Stimulated activated CD8-positive, alpha-beta memory T cell treated with anti-CD3 and anti-CD28 coated beads, Interleukin-12 subunit alpha, Interleukin-12 subunit beta, amount 100 ng/mL, for 24 hours (primary cell): Measurements from ENCODE around the gene BRD9.
"Not testable (repeated sequence)": the region's sequence is repeated elsewhere in the genome, so short reads cannot be mapped to it uniquely, and the experiment has no call there.

Experiments
- DNase-seq: peaks from one replicate; pipeline ENCODE4 v3.0.0-alpha.2; 2020; ENCODE audit errors: extremely low read depth

BRD9 gene

GRCh38 chr5:922436-923280 is 30.1 kb upstream of the BRD9 start:
- no peak for DNase-seq

DNA sequence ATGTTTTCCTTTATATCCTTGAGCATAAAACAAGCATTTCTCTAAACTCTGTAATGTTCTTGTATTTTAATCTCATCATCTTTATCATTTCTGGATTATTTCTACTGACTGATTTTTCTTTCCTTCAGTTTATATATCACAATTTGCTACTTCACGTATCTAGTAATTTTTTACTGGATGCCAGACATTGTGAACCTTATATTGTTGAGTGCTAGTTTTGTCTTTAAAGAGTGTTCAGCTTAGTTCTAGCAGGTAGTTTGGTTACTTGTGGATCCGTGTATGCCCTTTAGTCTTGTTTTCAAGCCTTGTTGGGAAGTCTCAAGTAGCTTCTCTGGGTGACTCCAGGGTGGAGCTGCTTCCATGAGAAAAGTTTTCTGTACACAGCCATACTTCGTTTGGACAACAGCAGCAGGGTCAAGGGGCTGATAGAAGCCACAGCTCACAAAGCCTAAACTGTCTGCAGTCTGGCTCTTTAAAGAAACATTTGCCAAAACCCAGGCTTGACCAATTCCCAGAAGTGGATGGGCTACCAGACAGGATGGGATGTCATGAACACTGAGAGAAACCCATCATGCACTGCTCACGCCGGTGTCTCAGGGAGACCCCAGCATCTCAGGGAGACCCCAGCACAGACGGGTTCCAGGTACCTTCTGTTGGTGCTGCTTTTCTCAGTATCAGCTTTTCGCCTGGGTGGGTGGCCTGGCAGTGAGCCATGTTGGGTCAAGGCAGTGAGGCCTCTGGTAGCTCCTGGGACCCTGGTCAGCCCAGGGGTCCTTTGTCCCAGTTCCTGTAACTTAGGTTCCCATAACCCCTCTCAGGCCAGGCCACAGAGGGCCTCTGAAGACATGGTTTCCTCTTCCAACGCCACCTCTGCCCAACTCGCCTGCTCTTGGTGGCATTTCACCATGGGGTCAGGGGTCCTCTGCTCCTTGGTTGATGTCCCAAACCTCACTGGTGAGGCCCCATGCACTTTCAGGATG is 29.1 kb upstream of the BRD9 start:
- DNase-seq = no peak

- no peak for DNase-seq
Measured at GRCh38 chr5:920321-920720, 27.7 kb upstream of the BRD9 start.

DNA sequence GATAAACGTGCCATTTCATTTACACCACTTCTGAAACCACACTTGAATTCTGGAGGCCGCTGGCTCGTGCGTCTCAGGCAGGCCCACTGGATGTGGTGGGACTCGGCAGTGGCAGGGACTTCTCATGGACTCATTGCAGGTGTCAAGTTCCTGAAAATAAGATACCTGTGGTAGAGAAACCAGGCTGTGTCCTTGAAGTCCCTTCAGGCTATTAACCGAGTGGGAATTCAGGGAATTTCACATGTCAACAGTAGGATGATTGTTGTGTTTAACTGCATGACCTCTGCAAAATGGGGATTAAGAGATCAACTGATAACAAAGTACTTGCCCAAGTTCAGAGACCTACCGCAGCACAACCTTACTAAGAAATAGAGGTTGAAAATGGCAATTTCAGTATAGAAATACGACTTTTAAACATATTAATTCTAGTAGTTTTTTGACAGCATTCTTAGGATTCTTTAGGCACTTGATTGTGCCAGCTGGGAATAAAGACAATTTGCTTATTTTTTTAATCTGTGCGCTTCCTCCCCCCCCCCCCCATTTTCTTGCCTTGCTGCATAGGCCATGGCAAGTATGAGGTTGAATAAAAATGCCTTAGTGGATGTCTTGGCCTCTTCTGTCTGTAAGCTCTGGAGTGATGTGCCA is 26.9 kb upstream of the BRD9 start:
- no peak for DNase-seq

DNA sequence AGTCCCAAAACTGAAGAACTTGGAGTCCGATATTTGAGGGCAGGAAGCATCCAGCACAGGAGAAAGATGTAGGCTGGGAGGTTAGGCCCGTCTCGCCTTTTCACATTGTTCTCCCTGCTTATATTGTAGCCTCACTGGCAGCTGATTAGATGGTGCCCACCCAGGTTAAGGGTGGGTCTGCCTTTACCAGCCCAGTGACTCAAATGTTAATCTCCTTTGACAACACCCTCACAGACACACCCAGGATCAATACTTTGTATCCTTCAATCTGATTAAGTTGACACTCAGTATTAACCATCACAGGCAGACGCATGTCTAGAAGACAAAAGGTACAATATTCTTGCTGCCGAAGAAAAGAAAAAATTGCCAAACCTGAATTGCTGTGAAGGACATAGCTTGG is 26.1 kb upstream of the BRD9 start:
- DNase-seq = not testable (repeated sequence)

GRCh38 chr5:916441-917293 is 24.1 kb upstream of the BRD9 start:
- DNase-seq = no peak

DNA sequence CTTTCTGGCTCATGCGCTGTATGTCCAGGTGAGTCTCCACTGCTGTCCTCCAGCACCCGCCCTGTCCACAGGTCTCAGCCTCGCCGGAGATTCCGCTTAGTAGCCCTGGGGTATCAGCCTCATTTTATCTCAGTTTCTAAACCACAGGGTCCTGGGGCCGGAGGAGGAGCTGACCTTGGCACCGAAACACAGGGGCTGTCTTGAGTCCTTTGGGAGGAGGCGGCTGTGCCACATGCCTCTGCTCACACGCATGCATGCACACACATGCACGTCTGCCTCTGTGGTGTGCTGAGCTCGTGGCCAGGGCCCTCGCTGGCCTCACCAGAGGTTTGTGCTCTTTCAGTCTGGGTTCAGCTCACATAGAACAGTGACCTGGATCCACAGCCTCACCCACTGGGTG is 23.3 kb upstream of the BRD9 start:
- no peak for DNase-seq

- not testable (repeated sequence) for DNase-seq
Measured at GRCh38 chr5:915346-915745, 22.7 kb upstream of the BRD9 start.

DNA sequence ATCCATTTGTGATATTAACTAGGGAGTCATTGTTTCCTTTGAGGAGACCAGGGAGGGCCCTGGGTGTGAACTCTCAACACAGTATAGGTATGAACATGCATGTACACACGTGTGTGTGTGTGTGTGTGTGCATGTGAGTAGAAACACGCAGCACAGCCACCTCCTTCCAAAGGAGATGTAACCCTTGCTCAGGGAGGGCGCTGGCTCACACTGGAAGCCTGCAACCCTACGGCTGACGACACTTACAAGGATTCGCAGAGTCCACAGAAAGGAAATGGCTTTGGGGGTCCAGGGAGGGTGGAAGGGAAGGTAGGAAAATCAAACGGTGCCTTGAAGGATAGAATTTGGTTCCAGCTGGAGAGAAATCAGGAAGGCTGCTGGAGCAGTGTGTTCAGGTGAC is 22.0 kb upstream of the BRD9 start:
- no peak for DNase-seq

DNA sequence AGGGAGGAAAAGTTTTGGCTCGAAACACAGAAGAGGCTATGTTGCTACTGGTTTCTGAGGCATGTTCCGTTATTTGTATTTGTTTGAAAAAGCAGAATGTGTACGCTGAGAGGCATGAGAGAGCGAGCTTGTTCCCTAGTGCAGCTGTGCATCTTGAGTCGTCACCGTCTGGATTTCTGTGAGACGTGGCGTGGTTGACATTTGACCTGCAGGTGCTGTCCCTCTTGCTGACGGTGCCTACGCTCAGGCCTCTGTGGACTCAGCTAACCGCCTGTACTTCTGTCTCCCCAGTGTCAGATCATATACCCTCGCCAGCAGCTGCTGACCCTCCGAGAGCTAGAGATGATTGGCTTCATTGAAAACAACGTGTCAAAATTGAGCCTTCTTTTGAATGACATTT is 21.6 kb upstream of the BRD9 start:
- no peak for DNase-seq

GRCh38 chr5:912280-913091 is 19.9 kb upstream of the BRD9 start:
- peak; percentile 27 for DNase-seq

DNA sequence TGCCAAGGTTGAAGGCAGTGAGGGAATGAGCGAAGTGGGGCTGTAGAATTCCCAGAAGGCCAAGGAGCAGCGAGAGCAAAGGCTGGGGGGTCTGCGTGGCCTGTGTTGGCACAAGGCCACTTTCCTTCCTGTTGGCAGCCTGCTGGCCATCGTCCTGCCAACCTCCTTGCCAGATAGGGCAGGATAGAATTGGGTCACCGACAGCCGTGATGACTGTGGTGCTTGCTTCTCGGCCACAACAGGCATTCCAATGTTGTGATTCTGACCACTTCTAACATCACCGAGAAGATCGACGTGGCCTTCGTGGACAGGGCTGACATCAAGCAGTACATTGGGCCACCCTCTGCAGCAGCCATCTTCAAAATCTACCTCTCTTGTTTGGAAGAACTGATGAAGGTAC is 19.0 kb upstream of the BRD9 start:
- DNase-seq = no peak

DNA sequence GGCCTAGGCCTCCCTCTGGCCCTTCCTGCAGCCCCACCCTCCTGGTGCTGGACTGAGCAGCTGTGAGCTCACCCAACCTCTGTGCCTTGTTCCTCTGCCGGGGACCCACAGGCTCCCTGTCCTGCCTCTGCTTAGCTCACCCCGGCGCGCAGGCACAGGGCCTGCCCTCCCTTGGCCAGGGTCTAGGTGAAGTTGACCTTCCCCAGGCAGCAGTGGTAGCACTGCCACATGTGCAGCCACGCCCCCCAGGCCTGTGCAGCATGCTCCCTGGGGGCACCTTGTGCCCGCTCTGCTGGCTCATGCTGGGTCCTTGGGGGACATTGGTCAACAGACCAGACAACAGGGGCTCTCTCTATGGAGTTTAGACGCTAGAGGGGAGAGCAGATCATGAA is 18.2 kb upstream of the BRD9 start:
- no peak for DNase-seq

- no peak for DNase-seq
Measured at GRCh38 chr5:909994-910768, 17.6 kb upstream of the BRD9 start.

DNA sequence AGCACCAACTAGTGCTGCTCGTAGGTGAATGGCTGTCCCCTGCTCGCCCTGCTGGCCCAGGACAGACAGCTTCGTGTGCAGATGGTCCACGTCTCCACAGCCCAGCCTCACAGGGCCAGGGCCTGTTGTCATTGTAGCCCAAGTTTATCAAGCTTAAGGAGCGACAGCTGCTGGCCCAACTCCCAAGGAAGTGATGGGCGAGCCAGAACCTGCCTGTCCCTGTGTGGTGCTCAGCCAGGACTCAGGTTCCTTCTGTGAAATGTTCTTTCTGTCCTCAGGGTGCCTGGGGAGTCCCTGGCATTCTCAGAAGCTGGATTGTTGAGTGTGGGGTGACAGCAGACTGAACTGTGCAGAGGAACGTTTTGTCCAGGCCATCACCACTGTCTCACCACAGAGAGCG is 16.5 kb upstream of the BRD9 start:
- no peak for DNase-seq

DNA sequence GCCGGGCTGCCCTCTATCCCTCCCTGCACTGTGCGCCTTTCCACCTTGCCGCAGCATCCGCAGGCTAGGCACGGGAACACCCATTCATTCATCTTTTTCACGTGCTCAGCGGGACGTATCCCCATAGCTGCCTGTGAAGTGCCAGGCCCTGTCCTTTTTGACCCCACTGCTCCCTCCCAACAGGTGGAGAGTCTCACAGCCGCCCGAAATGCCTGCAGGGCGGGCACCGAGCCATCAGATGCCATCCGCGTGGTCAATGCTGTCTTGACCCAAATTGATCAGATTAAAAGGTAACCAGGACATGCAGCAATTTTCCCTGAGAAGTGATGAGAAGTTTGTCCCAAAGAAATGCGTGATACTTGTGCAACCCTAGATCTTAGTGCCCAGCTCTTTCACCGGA is 15.6 kb upstream of the BRD9 start:
- no peak for DNase-seq

DNA sequence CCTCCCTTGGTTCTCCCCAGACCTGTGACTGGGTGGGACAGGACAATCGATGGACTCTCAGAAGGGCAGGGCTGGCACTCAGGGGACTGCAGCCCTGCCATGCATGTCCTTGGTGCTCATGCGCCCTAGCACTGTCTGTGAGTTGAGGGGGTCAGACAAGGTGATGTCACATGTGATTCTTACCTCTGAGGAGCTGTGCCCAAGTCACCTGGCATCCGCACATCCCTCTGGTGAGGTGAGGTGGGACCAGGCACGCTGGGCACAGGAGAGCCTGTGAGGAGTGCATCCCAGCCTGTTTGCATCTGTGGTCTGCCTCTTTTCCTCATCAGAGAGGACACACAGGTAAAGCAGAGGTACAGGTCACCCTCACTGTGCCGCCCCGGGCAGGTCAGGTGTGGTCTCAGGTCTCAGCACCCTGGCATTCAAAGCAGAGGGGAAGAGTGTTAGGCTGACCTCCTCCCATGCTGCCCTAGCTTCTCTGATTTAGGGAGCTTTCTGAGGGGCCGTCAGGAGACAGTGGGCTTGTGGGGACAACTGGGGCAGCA is 14.8 kb upstream of the BRD9 start:
- no peak for DNase-seq

DNA sequence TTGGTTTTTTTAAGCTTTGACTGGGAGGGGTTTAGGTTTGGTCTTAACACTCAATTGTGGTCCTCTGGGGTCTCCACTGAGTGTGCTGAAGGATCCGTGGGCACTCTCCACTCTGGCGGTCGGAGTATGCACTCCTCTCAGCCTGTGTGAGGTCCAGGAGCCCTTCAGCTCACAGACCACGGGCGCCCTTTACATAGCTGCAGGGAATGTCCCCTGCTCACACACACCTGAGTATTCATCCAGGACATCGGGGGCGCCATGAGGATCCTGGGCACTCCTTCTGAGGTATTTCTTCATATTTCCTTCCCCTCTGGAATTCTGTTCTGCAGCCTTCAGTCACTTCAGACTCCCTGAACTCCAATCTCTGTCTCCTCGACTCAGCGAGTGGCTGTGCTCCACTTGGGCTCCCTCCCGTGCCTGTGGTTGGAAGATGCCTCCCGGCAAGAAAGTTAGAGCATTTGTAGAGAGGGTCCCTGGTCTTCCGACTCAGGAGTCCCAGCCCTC is 12.6 kb upstream of the BRD9 start:
- DNase-seq = no peak

- DNase-seq = no peak
Measured at GRCh38 chr5:903756-904096, 11.1 kb upstream of the BRD9 start.
